Subcutaneous adipose tissue (tissue), 4 donors: ENCODE measurements around the gene BAAT. TPM values are rescaled to one million over a fixed set of nuclear protein-coding genes. Genes with fewer than 3 reads are reported as not detected.

ENCODE experiments used
- total RNA-seq, 4 donors: library from RNA; depleted of rRNA; stranded (reverse); fragments of >200 nt; gene quantifications; one replicate each; pipeline ENCODE4 v1.1.0, GENCODE V29; 2016
- TF ChIP-seq, protein P1 (sequence below): fragments of 450-650 bp; IDR thresholded peaks from one replicate; pipeline ENCODE4 v1.5.1; 2016; ENCODE audit warnings: low read depth, mild to moderate bottlenecking, control low read depth, antibody characterized with exemption, moderate library complexity

The BAAT gene
- total RNA-seq, 4 donors from 2014 or later: not detected

DNA sequence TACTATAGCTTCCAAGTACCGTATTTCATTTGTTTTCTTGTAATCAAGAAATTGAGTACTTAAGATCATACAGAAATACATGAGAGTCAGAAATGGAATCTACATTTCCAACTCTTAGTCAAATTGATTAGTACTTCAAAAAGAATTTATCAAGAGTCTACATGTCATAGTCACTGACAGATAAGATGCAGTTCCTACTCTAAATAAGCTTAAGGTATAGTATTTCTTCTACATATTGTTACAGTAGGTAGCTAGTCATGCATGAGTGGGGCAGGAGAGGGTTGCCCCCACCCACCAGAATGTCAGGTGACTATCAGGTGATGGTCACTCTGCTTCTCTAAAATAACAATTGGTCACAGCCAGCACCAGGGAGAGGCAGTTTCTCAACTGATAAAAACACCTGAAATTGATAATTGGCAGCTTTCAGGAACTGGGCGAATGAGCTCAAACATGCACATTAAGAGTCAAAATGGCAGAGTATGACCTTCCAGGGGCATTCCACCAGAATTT, 2.9 kb downstream of the BAAT start:
- TF ChIP-seq, protein P1, sequence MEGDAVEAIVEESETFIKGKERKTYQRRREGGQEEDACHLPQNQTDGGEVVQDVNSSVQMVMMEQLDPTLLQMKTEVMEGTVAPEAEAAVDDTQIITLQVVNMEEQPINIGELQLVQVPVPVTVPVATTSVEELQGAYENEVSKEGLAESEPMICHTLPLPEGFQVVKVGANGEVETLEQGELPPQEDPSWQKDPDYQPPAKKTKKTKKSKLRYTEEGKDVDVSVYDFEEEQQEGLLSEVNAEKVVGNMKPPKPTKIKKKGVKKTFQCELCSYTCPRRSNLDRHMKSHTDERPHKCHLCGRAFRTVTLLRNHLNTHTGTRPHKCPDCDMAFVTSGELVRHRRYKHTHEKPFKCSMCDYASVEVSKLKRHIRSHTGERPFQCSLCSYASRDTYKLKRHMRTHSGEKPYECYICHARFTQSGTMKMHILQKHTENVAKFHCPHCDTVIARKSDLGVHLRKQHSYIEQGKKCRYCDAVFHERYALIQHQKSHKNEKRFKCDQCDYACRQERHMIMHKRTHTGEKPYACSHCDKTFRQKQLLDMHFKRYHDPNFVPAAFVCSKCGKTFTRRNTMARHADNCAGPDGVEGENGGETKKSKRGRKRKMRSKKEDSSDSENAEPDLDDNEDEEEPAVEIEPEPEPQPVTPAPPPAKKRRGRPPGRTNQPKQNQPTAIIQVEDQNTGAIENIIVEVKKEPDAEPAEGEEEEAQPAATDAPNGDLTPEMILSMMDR: no peak

DNA sequence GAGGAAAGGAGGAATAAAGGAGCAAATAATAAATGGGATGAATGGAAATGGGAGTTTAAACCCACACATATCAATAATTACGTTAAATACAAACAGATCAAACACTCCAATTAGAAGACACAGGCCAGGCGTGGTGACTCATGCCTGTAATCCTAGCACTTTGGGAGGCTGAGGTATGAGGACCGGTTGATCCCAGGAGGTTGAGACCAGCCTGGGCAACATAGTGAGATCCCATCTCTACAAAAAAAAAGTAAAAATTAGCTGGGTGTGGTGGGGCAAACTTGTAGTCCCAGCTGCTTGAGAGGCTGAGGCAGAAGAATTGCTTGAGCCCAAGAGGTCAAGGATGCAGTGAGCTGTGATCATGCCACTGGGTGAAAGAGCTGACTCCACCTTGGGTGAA, 3.7 kb downstream of the BAAT start:
- TF ChIP-seq, protein P1: no peak

DNA sequence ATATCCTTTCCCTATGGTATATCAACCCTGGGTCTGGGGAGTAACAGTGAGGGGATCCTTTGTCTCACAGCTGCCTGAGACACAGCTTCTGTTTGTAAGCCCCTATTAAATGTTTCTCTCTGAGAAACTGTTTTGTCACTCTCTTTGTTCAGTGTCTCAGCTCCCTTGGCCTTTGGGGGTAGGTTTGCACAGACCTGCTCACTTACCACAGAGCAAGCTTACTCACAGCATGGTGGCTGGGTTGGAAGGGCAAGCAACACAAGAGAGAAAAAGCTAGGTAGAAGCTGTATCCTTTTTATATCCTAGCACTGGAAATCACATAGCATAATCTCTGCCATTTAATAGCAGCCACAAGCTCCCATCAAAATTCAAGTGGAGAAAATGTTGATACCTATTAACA, 4.5 kb downstream of the BAAT start:
- TF ChIP-seq, protein P1: no peak

DNA sequence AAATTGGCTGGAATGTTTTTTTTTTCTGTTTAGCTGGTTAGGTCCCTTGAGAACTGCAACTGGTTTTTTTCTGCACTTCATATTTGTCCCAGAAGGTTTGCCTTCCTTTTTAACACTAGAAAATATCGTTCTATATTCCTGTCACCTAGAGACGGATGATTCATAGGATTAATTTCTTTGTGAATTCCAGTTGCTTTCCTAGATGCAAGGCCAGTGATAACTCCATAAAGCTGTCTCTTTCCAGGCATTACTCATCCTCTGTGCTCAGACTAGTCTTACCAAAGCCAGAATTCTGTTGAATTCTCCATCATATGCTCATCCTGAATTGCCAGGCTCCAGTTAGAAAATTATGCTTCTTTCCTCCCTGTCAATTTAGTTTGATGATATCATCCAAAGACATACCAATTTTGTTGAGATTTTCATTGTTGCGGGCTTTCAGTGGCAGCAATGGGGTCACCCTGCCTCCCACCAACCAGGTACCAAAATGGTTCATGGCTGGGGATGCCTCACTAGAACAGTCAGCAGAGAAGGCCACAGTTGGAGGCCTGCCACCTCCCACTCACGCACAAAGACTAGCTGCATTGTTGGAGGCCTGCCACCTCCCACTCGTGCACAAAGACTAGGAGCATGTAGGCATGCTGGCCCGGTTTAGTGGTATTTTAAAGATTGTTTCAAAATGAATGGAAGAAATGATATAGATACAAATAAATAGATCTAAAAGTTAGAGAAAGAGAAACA, 8.5 kb downstream of the BAAT start:
- TF ChIP-seq, protein P1: no peak

DNA sequence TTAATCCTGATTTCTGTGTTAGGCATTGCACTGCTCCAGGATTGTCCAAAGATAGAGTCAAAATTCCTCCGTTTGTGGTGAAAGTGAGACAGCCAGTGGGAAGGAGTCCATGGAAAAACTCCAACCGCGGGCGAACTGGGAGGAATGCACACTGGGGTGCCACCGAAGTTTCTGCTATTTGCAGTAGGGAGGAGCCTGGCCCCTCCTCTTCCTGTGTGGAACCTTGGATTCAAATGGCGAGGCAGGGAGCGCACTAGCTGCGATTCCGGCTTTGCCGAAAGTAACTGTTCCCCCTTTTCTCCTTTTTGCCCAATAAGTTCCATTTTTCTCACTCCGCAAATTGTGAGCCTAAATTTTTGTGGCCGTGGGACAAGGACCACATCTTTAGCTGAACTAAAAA, 9.3 kb downstream of the BAAT start:
- TF ChIP-seq, protein P1: no peak

DNA sequence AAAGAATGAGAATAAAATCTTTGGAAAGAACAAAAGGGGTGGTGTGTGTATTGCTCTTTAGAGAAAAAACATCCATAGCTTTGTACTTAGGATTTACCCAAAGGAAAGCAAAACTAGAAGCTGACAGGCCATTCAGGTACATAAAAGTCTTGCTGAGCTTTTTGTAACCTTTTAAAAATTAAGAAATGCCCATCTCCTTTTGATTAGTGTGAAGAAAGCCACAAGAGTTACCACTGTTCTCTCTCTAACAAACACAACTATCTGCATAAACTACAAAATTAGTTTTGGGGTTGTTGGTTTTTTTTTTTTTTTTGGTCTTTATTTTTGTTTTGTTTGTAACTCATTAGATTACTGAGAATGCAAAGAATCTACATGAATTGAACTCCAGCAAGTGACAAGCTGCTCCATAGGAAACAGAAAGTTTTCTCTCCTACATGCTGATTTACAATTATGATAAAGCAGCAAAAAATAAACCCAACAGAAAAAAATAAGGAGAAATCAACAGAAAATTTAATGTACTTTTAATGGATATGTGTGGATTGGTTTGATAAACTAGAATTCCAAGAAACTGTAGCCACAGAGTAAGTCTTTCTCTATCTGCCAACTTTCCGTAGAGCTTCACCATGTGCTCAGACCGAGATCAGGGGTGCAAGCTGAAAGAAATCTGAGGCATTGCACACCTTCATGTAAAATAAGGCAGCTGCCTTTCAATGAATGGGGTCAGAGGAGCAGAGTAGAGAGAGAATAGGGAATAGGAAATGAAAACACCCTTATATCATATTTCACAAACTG, 12.3 kb downstream of the BAAT start:
- TF ChIP-seq, protein P1: no peak

DNA sequence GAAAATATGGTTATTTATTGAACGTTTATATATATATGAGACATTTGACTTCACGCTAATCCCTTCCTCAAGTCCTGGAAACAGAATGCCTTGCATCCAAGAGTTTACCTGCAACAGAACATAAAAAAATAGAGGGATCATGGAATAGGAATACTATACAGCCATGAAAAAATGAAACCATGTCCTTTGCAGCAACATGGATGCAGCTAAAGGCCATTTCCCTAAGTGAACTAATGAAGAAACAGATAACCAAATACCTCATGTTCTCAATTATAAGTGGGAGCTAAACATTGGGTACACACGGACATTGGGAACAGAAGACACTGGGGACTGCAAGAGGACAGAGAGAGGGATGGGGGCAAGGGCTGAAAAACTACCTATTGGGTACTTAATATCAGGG, 13.0 kb downstream of the BAAT start:
- TF ChIP-seq, protein P1: no peak
